ENCODE results near the gene RAP1B.
"Not testable (repeated sequence)": the region's sequence is repeated elsewhere in the genome, so short reads cannot be mapped to it uniquely, and the experiment has no call there.

The RAP1B gene

DNA sequence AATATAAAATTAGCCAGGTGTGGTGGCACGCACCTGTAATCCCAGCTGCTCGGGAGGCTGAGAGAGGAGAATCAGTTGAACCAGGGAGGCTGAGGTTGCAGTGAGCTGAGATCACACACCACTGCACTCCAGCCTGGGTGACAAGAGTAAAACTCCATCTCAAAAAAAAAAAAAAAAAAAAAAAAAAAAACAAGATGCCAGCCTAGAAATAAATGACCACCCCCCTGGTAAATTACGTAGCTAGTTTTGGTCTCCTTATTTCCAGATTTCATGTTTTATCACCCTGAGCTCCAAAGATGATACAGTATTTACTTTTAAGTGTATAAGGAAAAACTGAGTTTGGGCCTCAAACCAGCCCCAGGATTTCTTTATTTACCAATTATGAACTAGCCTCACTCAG is 26.7 kb downstream of the RAP1B start:
- DNase-seq, result not testable (repeated sequence)

DNA sequence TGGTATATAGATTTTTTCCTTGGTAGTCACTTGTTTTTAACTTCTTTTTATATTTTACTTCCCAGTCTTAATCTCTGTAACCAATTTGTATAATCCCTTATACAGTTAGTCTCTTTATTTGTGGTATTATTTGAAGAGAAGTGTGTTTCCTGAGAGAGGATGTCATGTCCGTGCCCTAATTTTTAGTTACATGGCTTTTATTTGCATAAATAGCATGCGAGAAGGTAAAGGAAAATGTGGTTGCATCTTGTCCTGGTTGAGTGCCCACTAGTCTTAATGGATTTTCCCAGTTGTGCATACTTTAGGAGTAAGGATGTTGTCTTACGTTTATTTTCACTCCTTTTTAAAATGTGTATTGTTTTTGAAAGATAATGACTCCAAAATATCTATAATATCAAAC is 27.5 kb downstream of the RAP1B start:
- DNase-seq, result no peak

DNA sequence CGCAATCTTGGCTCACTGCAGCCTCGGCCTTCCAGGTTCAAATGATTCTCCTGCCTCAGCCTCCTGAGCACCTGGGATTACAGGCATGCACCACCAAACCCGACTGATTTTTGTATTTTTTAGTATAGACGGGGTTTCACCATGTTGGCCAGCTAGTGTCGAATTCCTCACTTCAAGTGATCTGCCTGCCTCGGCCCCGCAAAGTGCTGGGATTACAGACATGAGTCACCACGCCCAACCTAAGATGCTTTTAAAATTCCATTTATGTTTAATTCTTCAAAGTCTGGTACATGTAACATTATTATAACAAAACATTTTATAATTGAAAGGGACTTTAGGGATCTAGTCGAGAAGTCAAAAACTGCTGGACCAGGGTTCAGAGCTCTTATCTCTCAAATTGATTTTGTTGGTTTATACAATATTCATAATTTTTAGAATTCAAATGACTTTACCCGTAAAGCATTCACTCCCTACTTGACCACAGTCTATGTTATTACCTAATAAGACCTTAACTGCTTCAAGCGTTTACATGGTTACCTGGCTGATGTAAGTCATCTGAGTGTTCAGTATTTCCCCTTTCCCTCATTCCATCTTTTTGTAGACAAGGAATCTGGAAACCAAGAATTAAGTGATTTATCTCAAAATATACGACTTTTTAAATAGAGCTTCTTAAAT is 28.2 kb downstream of the RAP1B start:
- peak; percentile 93 for DNase-seq

DNA sequence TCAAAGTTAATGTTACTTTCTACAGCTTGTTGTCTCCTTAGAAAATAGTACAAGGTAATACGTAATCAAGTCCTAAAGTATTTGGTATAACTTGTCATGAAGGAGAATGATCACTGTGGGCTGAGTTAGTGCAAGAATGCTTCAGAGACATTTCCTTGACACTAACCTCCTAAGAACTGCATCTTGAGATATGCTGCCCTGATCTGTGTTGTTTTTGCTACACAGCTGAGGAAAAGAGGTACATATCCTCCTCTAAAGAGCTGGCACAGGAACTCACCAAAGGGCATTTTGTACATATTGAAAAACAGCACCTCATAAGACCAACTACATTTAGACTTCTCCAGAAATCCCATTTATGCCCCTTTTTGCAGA is 28.7 kb downstream of the RAP1B start:
- DNase-seq, result peak; percentile 54

GRCh38 chr12:68641138-68641537 is 30.4 kb downstream of the RAP1B start:
- DNase-seq, result no peak

DNA sequence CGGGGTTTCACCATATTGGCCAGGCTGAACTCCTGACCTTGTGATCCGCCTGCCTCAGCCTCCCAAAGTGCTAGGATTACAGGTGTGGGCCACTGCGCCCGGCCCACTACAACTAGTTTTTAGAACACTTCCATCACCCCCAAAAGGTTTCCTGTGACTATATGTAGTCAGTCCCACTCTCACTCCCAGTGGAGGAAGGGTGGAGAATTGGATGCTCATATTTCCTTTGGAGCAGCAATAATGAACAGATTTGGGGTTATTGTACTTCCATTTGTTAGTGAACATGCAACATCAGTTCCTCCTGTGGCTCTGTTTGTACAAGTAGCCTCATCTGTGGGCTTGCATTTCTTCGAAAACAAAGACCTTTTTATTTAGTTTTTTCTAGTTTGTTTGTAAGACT is 35.8 kb downstream of the RAP1B start:
- DNase-seq, result no peak

GRCh38 chr12:68647507-68647906 is 36.8 kb downstream of the RAP1B start:
- no peak for DNase-seq

DNA sequence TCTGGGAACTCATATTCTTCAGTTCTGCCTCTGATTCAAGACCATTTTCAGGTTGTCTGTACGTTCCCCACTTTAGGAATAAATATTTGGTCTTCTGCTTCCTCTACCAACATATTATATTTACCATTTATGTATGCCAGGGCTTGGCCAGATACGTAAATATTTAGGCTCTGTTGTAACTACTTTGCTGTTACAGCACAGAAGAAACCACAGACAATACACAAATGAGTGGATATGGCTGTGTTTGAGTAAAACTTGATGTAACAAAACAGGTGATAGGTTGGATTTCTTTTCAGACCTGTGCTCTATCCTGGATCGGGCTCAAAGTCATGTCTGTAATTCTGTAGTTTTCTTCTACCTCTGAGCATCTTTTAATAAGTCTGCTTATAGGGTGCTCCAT is 37.5 kb downstream of the RAP1B start:
- no peak for DNase-seq

DNA sequence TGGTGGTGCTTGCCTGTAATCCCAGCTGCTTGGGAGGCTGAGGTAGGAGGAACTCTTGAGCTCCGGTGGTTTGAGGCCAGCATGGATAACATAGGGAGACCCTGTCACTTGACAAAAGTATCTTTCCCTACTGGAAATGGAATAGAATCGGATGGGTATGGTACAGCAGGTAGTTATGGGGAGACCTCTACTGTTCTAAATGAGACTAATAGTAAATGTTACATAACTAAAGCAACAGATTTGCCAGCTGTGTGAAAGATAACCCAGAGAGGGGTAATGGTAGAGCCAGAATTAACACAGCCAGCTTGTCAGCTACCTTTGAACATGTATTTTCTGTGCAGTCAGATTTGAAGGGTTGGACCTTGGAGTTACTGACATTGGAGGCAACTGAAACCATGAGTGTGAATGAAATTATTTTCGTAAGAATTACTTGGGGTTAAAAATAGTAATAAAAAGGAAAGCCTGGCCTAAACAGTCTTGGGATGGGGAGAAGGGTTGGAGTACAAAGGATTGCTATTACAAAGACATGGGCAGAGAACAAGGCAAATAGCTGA is 54.4 kb downstream of the RAP1B start:
- DNase-seq, result no peak

GRCh38 chr12:68667291-68667690 is 56.6 kb downstream of the RAP1B start:
- DNase-seq, result no peak

- no peak for DNase-seq
These were observed 57.2 kb downstream of the RAP1B start for GRCh38 chr12:68667896-68668295.

- no peak for DNase-seq
These were observed 60.5 kb downstream of the RAP1B start for GRCh38 chr12:68671179-68671578.

- DNase-seq, result no peak
These were observed 63.1 kb downstream of the RAP1B start for GRCh38 chr12:68673788-68674187.

- no peak for DNase-seq
These were observed 63.7 kb downstream of the RAP1B start for GRCh38 chr12:68674376-68674775.

DNA sequence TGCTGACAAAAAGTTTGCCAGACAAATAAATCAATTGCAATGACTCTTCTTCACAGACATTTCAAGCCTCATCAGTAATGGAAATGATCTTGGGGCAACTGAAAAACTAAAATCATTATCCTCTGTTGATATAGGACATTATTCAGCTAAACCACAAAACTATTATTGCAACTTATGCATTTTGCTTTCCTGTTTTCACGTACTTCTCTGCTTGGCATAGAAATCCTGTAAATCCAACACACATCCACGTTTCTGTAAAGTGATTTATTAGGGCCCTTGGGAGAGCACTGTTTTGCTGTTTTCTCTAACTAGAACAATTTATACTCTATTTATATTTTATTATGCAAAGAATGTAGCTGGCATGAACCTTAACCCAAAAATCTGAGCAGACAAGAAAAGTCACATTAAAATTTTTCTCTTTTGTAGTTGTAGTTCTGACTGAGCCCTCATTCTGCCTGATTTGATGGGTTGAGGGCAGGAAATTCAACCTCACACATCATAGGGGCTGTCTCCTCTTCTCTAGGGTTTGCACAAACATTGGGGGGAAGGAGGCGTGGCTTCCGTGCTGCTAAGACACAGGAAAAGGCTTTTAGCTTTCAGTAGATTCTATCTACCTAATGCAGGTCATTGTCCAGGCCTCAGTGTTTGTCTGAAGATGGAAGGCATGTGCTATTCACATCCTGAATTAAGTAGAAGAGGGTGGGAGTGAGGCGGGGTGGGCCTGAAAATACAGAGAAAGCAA is 64.6 kb downstream of the RAP1B start:
- no peak for DNase-seq

GRCh38 chr12:68676854-68677253 is 66.2 kb downstream of the RAP1B start:
- DNase-seq, result not testable (repeated sequence)

DNA sequence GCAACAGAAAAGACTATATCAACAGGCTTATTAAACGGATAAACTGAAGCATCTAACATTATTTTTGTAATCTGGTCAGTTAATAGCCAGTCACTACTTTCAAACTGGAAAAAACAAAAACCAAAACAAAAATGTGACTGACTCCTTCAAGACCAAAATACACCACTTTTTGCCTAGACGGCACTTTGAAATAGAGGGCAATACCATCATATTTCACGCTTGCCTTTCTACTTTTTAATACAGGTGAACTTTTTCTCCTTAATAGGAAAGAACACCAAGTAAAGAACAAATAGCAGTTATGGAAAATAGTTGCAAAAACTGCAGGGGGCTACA is 75.5 kb downstream of the RAP1B start:
- DNase-seq, result no peak

GRCh38 chr12:68686595-68687521 is 76.2 kb downstream of the RAP1B start, which contains the start of gene NUP107:
NUP107 (plus strand) TSS chr12:68686978; CDS start chr12:68687066, 88 bp downstream.
- peak; percentile 100 for DNase-seq

DNA sequence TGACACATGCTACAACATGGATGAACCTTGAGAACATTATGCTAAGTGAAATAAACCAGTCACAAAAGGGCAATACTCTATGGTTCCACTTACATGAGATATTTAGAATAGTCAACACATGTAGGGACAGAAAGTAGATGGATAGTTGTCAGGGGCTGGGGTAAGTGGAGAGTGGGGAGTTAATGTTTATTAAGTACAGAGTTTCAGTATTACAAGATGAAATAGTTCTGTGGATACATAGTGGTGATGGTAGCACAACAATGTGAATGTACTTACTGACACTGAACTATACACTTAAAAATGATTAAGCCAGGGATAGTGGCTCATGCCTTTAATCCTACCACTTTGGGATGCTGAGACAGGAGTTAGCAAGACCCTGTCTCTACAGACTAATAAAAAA is 84.8 kb downstream of the RAP1B start:
- DNase-seq, result no peak

DNA sequence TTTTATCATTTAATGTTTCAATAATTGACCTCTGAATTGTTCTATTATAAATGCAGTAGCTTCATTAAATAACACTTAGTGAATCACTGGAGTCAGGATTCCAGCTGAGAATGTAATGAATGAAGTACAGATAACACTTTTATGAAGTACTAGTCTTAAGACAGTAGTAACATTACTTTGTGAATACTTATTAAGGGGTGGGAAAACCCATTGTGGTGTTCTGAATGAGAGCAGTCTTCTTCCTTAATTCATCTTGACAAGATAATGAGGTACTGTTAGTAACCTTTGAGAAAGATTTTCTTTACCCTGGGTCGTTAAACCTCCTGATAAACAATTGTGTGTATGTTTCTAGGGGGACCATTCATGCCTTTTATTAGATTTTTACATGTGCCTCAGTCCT is 88.8 kb downstream of the RAP1B start:
- DNase-seq, result no peak
